Ishikawa (cell line): ENCODE results near the gene PDCD6IP.

Experiments used
- CEBPB ChIP-seq: IDR thresholded peaks from 2 replicates; pipeline ENCODE4 v1.6.1; 2012
- CREB1 ChIP-seq: IDR thresholded peaks from 2 replicates; pipeline ENCODE4 v1.6.1; 2012; ENCODE audit warnings: low read depth
- EGR1 ChIP-seq: IDR thresholded peaks from 2 replicates; pipeline ENCODE4 v1.6.1; 2012
- EP300 ChIP-seq: IDR thresholded peaks from 2 replicates; pipeline ENCODE4 v1.6.1; 2012; ENCODE audit warnings: borderline replicate concordance
- FOXM1 ChIP-seq: IDR thresholded peaks from 2 replicates; pipeline ENCODE4 v1.6.1; 2012; ENCODE audit warnings: low read depth, borderline replicate concordance
- MAX ChIP-seq: IDR thresholded peaks from 2 replicates; pipeline ENCODE4 v1.6.1; 2012
- NFIC ChIP-seq: IDR thresholded peaks from 2 replicates; pipeline ENCODE4 v1.6.1; 2012
- RAD21 ChIP-seq: IDR thresholded peaks from 2 replicates; pipeline ENCODE4 v1.6.1; 2012; ENCODE audit warnings: low read depth
- REST ChIP-seq: IDR thresholded peaks from 2 replicates; pipeline ENCODE4 v1.6.1; 2012; ENCODE audit warnings: low read depth, mild to moderate bottlenecking
- TAF1 ChIP-seq: IDR thresholded peaks from 2 replicates; pipeline ENCODE4 v1.6.1; 2012; ENCODE audit warnings: low read depth, mild to moderate bottlenecking
- TCF12 ChIP-seq: IDR thresholded peaks from 2 replicates; pipeline ENCODE4 v1.6.1; 2012; ENCODE audit warnings: low read depth
- TEAD4 ChIP-seq: IDR thresholded peaks from 2 replicates; pipeline ENCODE4 v1.6.1; 2012
- USF1 ChIP-seq: IDR thresholded peaks from 2 replicates; pipeline ENCODE4 v1.6.1; 2012
- YY1 ChIP-seq: IDR thresholded peaks from 2 replicates; pipeline ENCODE4 v1.6.1; 2012; ENCODE audit warnings: low read depth
- ZBTB7A ChIP-seq: IDR thresholded peaks from 2 replicates; pipeline ENCODE4 v1.6.1; 2012; ENCODE audit warnings: low read depth

The PDCD6IP gene

GRCh38 chr3:33869977-33870376 lies 71.5 kb downstream of the PDCD6IP start:
- TF ChIP-seq USF1 (no peak), MAX (no peak), REST (no peak), CEBPB (no peak), FOXM1 (no peak), TEAD4 (no peak), NFIC (no peak), CREB1 (no peak), RAD21 (no peak), TAF1 (no peak), ZBTB7A (no peak), EGR1 (no peak), TCF12 (no peak), YY1 (no peak)

GRCh38 chr3:33874815-33875214 lies 76.4 kb downstream of the PDCD6IP start:
- no peak for TF ChIP-seq MAX
- TF ChIP-seq NFIC = no peak
- no peak for TF ChIP-seq TEAD4
- TF ChIP-seq EP300 = no peak

- TF ChIP-seq RAD21 (no peak), TAF1 (no peak), YY1 (no peak), NFIC (no peak), FOXM1 (no peak), ZBTB7A (no peak), CREB1 (no peak), MAX (no peak), TEAD4 (no peak), TCF12 (no peak), REST (no peak), CEBPB (no peak), USF1 (no peak), EGR1 (no peak), EP300 (no peak)
These were observed 77.2 kb downstream of the PDCD6IP start for GRCh38 chr3:33875680-33876079.

- no peak for TF ChIP-seq EP300
- no peak for TF ChIP-seq TEAD4
- no peak for TF ChIP-seq NFIC
- TF ChIP-seq TAF1 = no peak
- TF ChIP-seq REST = no peak
- no peak for TF ChIP-seq CREB1
- TF ChIP-seq EGR1 = no peak
- TF ChIP-seq CEBPB = no peak
- no peak for TF ChIP-seq RAD21
- TF ChIP-seq MAX = no peak
- no peak for TF ChIP-seq TCF12
- no peak for TF ChIP-seq YY1
- no peak for TF ChIP-seq ZBTB7A
- TF ChIP-seq USF1 = no peak
- no peak for TF ChIP-seq FOXM1
These were observed 78.8 kb downstream of the PDCD6IP start for GRCh38 chr3:33877187-33877586.
